Measurements from ENCODE around the gene FAM110D. TPM values are rescaled to one million over a fixed set of nuclear protein-coding genes. Genes with fewer than 3 reads are reported as not detected.
A peak's percentile ranks its signal among the peaks of the same experiment; 100 is the strongest.

The FAM110D gene
- total RNA-seq, 2 experiments from 2014 or later: not detected

GRCh38 chr1:26166719-26167281 lies 7.9 kb downstream of the FAM110D start:
- ATAC-seq (no peak), DNase-seq (no peak)
- Mint-ChIP-seq H3K36me3 (ENCODE audit: low read depth) (peaks cover 4% of the 10 kb centered on the region), H3K27ac (no peak overlapping the region), H3K9me3 (ENCODE audit: insufficient read depth) (no peaks in the 10 kb centered on the region), H3K4me3 (no peak overlapping the region), H3K27me3 (ENCODE audit: low read depth) (peaks cover 24% of the 10 kb centered on the region), H3K4me1 (ENCODE audit: low read depth) (peaks cover 35% of the 10 kb centered on the region)
- POLR2A ChIA-PET: no interaction called here
- CTCF ChIA-PET: interaction anchor here (1.2 kb wide), 1 partner anchor 126 kb away, joined by 3 read pairs; no protein-coding TSS in a partner anchor

GRCh38 chr1:26168410-26169197 lies 9.7 kb downstream of the FAM110D start, which contains the start of gene C1orf232:
TSS of gene C1orf232 (minus strand) at chr1:26168963. CDS start at chr1:26168499, 464 bp downstream.
- DNase-seq: no peak
- ATAC-seq: no peak
- Mint-ChIP-seq H3K4me3 (peak within 1 kb of the TSS; percentile 89), H3K27ac (peak within 1 kb of the TSS; percentile 89), H3K4me1 (ENCODE audit: low read depth) (peaks cover 31% of the 10 kb centered on the region), H3K36me3 (ENCODE audit: low read depth) (peaks cover 4% of the 10 kb centered on the region), H3K9me3 (ENCODE audit: insufficient read depth) (no peaks in the 10 kb centered on the region), H3K27me3 (ENCODE audit: low read depth) (peaks cover 16% of the 10 kb centered on the region)
- ChIA-PET POLR2A (no interaction called here), CTCF (interaction anchor here (0.7 to 4.2 kb wide), 11 partner anchors 10 to 249 kb away, joined by 3 to 69 read pairs (median 9); partner anchors contain the start of genes CEP85, CNKSR1 and FAM110D)

GRCh38 chr1:26169198-26169554 lies 10.3 kb downstream of the FAM110D start:
- Mint-ChIP-seq H3K9me3 (ENCODE audit: insufficient read depth) (no peaks in the 10 kb centered on the region), H3K36me3 (ENCODE audit: low read depth) (peaks cover 4% of the 10 kb centered on the region), H3K4me1 (ENCODE audit: low read depth) (peaks cover 28% of the 10 kb centered on the region), H3K27ac (peak overlapping the region; percentile 68), H3K27me3 (ENCODE audit: low read depth) (peaks cover 13% of the 10 kb centered on the region), H3K4me3 (peak overlapping the region; percentile 89)
- ChIA-PET CTCF (interaction anchor here (0.6 to 4.2 kb wide), 49 partner anchors 8 to 276 kb away, joined by 3 to 69 read pairs (median 4); partner anchors contain the start of genes CATSPER4, CD52, CEP85 and CNKSR1), POLR2A (interaction anchor here (0.9 to 1.4 kb wide), 4 partner anchors 11 to 65 kb away, joined by 3 to 6 read pairs (median 4); partner anchors contain the start of gene CEP85)
- ATAC-seq (no peak), DNase-seq (no peak)

- no peaks in the 10 kb centered on the region for H3K9me3 Mint-ChIP-seq (ENCODE audit: insufficient read depth)
- DNase-seq (peak; percentile 92), ATAC-seq (peak; percentile 95)
- H3K27ac Mint-ChIP-seq: peak within 1 kb of the TSS; percentile 89
- CTCF ChIA-PET: interaction anchor here (0.6 to 4.2 kb wide), 58 partner anchors 8 to 277 kb away, joined by 3 to 69 read pairs (median 4); partner anchors contain the start of genes CATSPER4, CD52, CEP85 and CNKSR1
- H3K4me1 Mint-ChIP-seq (ENCODE audit: low read depth): peaks cover 25% of the 10 kb centered on the region
- H3K27me3 Mint-ChIP-seq (ENCODE audit: low read depth): peaks cover 9% of the 10 kb centered on the region
- H3K36me3 Mint-ChIP-seq (ENCODE audit: low read depth): peaks cover 4% of the 10 kb centered on the region
- POLR2A ChIA-PET: interaction anchor here (0.7 to 1.4 kb wide), 6 partner anchors 12 to 64 kb away, joined by 3 to 6 read pairs (median 3); partner anchors contain the start of genes CEP85 and PDIK1L
- peak within 1 kb of the TSS; percentile 89 for H3K4me3 Mint-ChIP-seq
Measured at GRCh38 chr1:26169669-26170471, 11.0 kb downstream of the FAM110D start, which contains the start of gene ZNF593. TSS of gene ZNF593 (plus strand) at chr1:26169908. CDS start at chr1:26169984, 76 bp downstream.

- ChIA-PET CTCF (interaction anchor here (0.8 to 4.2 kb wide), 38 partner anchors 8 to 247 kb away, joined by 3 to 69 read pairs (median 5); partner anchors contain the start of genes CATSPER4, CD52, CEP85 and CNKSR1), POLR2A (interaction anchor here (0.7 to 1.4 kb wide), 3 partner anchors 14 to 59 kb away, joined by 3 read pairs; partner anchors contain the start of gene PDIK1L)
- Mint-ChIP-seq H3K27me3 (ENCODE audit: low read depth) (peaks cover 6% of the 10 kb centered on the region), H3K27ac (peak overlapping the region; percentile 89), H3K36me3 (ENCODE audit: low read depth) (peaks cover 4% of the 10 kb centered on the region), H3K9me3 (ENCODE audit: insufficient read depth) (no peaks in the 10 kb centered on the region), H3K4me1 (ENCODE audit: low read depth) (peaks cover 22% of the 10 kb centered on the region), H3K4me3 (peak overlapping the region; percentile 89)
- ATAC-seq (no peak), DNase-seq (no peak)
Measured at GRCh38 chr1:26170472-26170821, 11.6 kb downstream of the FAM110D start.

- Mint-ChIP-seq H3K36me3 (ENCODE audit: low read depth) (peaks cover 4% of the 10 kb centered on the region), H3K4me1 (ENCODE audit: low read depth) (peaks cover 22% of the 10 kb centered on the region), H3K4me3 (peak within 1 kb of the TSS; percentile 89), H3K27me3 (ENCODE audit: low read depth) (peaks cover 6% of the 10 kb centered on the region), H3K9me3 (ENCODE audit: insufficient read depth) (no peaks in the 10 kb centered on the region), H3K27ac (no peak within 1 kb of the TSS)
- ChIA-PET POLR2A (interaction anchor here (1.1 kb wide), 2 partner anchors 15 to 64 kb away, joined by 3 read pairs; no protein-coding TSS in a partner anchor), CTCF (interaction anchor here (0.9 to 4.2 kb wide), 4 partner anchors 26 to 150 kb away, joined by 4 to 69 read pairs (median 6); partner anchors contain the start of gene CEP85)
- ATAC-seq (no peak), DNase-seq (no peak)
Measured at GRCh38 chr1:26171084-26172072, 12.5 kb downstream of the FAM110D start, which contains the start of gene ZNF593OS. TSS of gene ZNF593OS (minus strand) at chr1:26171832. CDS start at chr1:26171661, 171 bp downstream.

- Mint-ChIP-seq H3K27me3 (ENCODE audit: low read depth) (no peaks in the 10 kb centered on the region), H3K4me3 (no peak overlapping the region), H3K27ac (no peak overlapping the region), H3K36me3 (ENCODE audit: low read depth) (peaks cover 4% of the 10 kb centered on the region), H3K9me3 (ENCODE audit: insufficient read depth) (no peaks in the 10 kb centered on the region), H3K4me1 (ENCODE audit: low read depth) (peaks cover 12% of the 10 kb centered on the region)
- DNase-seq (no peak), ATAC-seq (no peak)
- CTCF ChIA-PET: interaction anchor here (2.0 kb wide), 1 partner anchor 59 kb away, joined by 9 read pairs; the partner anchor contains the start of gene CEP85
- POLR2A ChIA-PET: interaction anchor here (0.6 kb wide), 1 partner anchor 101 kb away, joined by 3 read pairs; no protein-coding TSS in a partner anchor
Measured at GRCh38 chr1:26175346-26175745, 16.5 kb downstream of the FAM110D start.

- no peak within 1 kb of the TSS for H3K27ac Mint-ChIP-seq
- no peaks in the 10 kb centered on the region for H3K9me3 Mint-ChIP-seq (ENCODE audit: insufficient read depth)
- ChIA-PET CTCF (interaction anchor here (1.0 to 2.2 kb wide), 2 partner anchors 8 to 282 kb away, joined by 3 to 16 read pairs; partner anchors contain the start of genes C1orf232 and ZNF593), POLR2A (no interaction called here)
- DNase-seq (no peak), ATAC-seq (no peak)
- H3K4me3 Mint-ChIP-seq: no peak within 1 kb of the TSS
- H3K4me1 Mint-ChIP-seq (ENCODE audit: low read depth): no peaks in the 10 kb centered on the region
- H3K36me3 Mint-ChIP-seq (ENCODE audit: low read depth): no peaks in the 10 kb centered on the region
- no peaks in the 10 kb centered on the region for H3K27me3 Mint-ChIP-seq (ENCODE audit: low read depth)
Measured at GRCh38 chr1:26177182-26177684, 18.4 kb downstream of the FAM110D start, which contains the start of gene CNKSR1. TSS of gene CNKSR1 (plus strand) at chr1:26177491. CDS start at chr1:26177548, 57 bp downstream.

- ChIA-PET POLR2A (no interaction called here), CTCF (interaction anchor here (1.1 kb wide), 3 partner anchors 10 to 67 kb away, joined by 3 to 8 read pairs (median 3); partner anchors contain the start of gene ZNF593)
- Mint-ChIP-seq H3K4me1 (ENCODE audit: low read depth) (no peaks in the 10 kb centered on the region), H3K9me3 (ENCODE audit: insufficient read depth) (no peaks in the 10 kb centered on the region), H3K36me3 (ENCODE audit: low read depth) (no peaks in the 10 kb centered on the region), H3K27ac (no peak overlapping the region), H3K27me3 (ENCODE audit: low read depth) (no peaks in the 10 kb centered on the region), H3K4me3 (no peak overlapping the region)
- DNase-seq (no peak), ATAC-seq (no peak)
Measured at GRCh38 chr1:26180010-26180506, 21.2 kb downstream of the FAM110D start.

All from activated CD8-positive, alpha-beta T cell treated with anti-CD3 and anti-CD28 coated beads, Interleukin-2, amount 10 ng/mL, durations not matched to agents 7 days and 5 days (primary cell).